Rectal smooth muscle tissue (tissue), 1 donor: Measurements from ENCODE around the gene LGALS1.
"Not testable (repeated sequence)": the region's sequence is repeated elsewhere in the genome, so short reads cannot be mapped to it uniquely, and the experiment has no call there.

Source experiments
- H3K27ac ChIP-seq: one replicate; pipeline ENCODE4 v1.7.0; 2013; ENCODE audit warnings: low read depth, low read length, inconsistent platforms
- H3K27me3 ChIP-seq: one replicate; pipeline ENCODE4 v1.7.0; 2013; ENCODE audit warnings: low read length; ENCODE audit not compliant: control insufficient read depth, insufficient read depth
- H3K36me3 ChIP-seq: one replicate; pipeline ENCODE4 v1.7.0; 2013; ENCODE audit warnings: low read length; ENCODE audit not compliant: control insufficient read depth, insufficient read depth
- H3K4me1 ChIP-seq: one replicate; pipeline ENCODE4 v1.7.0; 2013; ENCODE audit warnings: low read length; ENCODE audit not compliant: control insufficient read depth, insufficient read depth
- H3K4me3 ChIP-seq: one replicate; pipeline ENCODE4 v1.7.0; 2013; ENCODE audit warnings: low read length
- H3K9ac ChIP-seq: one replicate; pipeline ENCODE4 v1.7.0; 2013; ENCODE audit warnings: low read length

LGALS1 gene

GRCh38 chr22:37641561-37641949 lies 33.9 kb upstream of the LGALS1 start:
- Histone ChIP-seq H3K36me3 (no peaks in the 10 kb centered on the region), H3K9ac (no peak overlapping the region)

GRCh38 chr22:37643225-37643847 lies 32.1 kb upstream of the LGALS1 start:
- no peak overlapping the region for H3K4me3 ChIP-seq
- H3K9ac ChIP-seq, result no peak overlapping the region
- no peaks in the 10 kb centered on the region for H3K36me3 ChIP-seq
- H3K27me3 ChIP-seq, result no peaks in the 10 kb centered on the region
- H3K27ac ChIP-seq, result no peak overlapping the region
- H3K4me1 ChIP-seq, result peaks cover 3% of the 10 kb centered on the region

More at GRCh38 chr22:37641561-37641949, 33.9 kb upstream of the LGALS1 start:
- Histone ChIP-seq H3K4me1 (peaks cover 3% of the 10 kb centered on the region), H3K27ac (no peak overlapping the region), H3K4me3 (peak overlapping the region; percentile 45), H3K27me3 (no peaks in the 10 kb centered on the region)

- Histone ChIP-seq H3K27me3 (no peaks in the 10 kb centered on the region), H3K36me3 (peaks cover 11% of the 10 kb centered on the region), H3K4me3 (no peak overlapping the region), H3K4me1 (no peaks in the 10 kb centered on the region), H3K9ac (no peak overlapping the region), H3K27ac (no peak overlapping the region)
Measured at GRCh38 chr22:37647317-37647716, 28.1 kb upstream of the LGALS1 start.

- no peak overlapping the region for H3K27ac ChIP-seq
- no peaks in the 10 kb centered on the region for H3K4me1 ChIP-seq
- H3K9ac ChIP-seq, result no peak overlapping the region
- no peak overlapping the region for H3K4me3 ChIP-seq
- H3K27me3 ChIP-seq, result no peaks in the 10 kb centered on the region
- peaks cover 11% of the 10 kb centered on the region for H3K36me3 ChIP-seq
Measured at GRCh38 chr22:37647928-37648327, 27.5 kb upstream of the LGALS1 start.

- Histone ChIP-seq H3K36me3 (peaks cover 11% of the 10 kb centered on the region), H3K27ac (no peak overlapping the region), H3K9ac (no peak overlapping the region), H3K27me3 (no peaks in the 10 kb centered on the region), H3K4me1 (no peaks in the 10 kb centered on the region), H3K4me3 (no peak overlapping the region)
Measured at GRCh38 chr22:37650463-37651136, 24.8 kb upstream of the LGALS1 start.

GRCh38 chr22:37654563-37655251 lies 20.7 kb upstream of the LGALS1 start:
- Histone ChIP-seq H3K9ac (no peak overlapping the region), H3K36me3 (peaks cover 9% of the 10 kb centered on the region), H3K27ac (no peak overlapping the region), H3K4me1 (peaks cover 11% of the 10 kb centered on the region), H3K27me3 (no peaks in the 10 kb centered on the region), H3K4me3 (no peak overlapping the region)

- no peak overlapping the region for H3K27ac ChIP-seq
- peaks cover 16% of the 10 kb centered on the region for H3K4me1 ChIP-seq
- no peak overlapping the region for H3K4me3 ChIP-seq
- no peak overlapping the region for H3K9ac ChIP-seq
- H3K27me3 ChIP-seq, result no peaks in the 10 kb centered on the region
- peaks cover 4% of the 10 kb centered on the region for H3K36me3 ChIP-seq
Measured at GRCh38 chr22:37655252-37655563, 20.2 kb upstream of the LGALS1 start.

GRCh38 chr22:37656583-37656982 lies 18.9 kb upstream of the LGALS1 start:
- not testable (repeated sequence) for H3K4me3 ChIP-seq, H3K9ac ChIP-seq, H3K36me3 ChIP-seq, H3K27me3 ChIP-seq, H3K27ac ChIP-seq
- H3K4me1 ChIP-seq, result peaks cover 27% of the 10 kb centered on the region

- peak overlapping the region; percentile 89 for H3K27ac ChIP-seq
- H3K4me1 ChIP-seq, result peaks cover 30% of the 10 kb centered on the region
- no peaks in the 10 kb centered on the region for H3K36me3 ChIP-seq
- H3K4me3 ChIP-seq, result peak overlapping the region; percentile 80
- H3K27me3 ChIP-seq, result no peaks in the 10 kb centered on the region
- H3K9ac ChIP-seq, result peak overlapping the region; percentile 51
Measured at GRCh38 chr22:37657590-37658132, 17.8 kb upstream of the LGALS1 start.

- peak within 1 kb of the TSS; percentile 82 for H3K9ac ChIP-seq
- no peaks in the 10 kb centered on the region for H3K27me3 ChIP-seq
- H3K27ac ChIP-seq, result peak within 1 kb of the TSS; percentile 89
- peaks cover 30% of the 10 kb centered on the region for H3K4me1 ChIP-seq
- peak within 1 kb of the TSS; percentile 90 for H3K4me3 ChIP-seq
- H3K36me3 ChIP-seq, result no peaks in the 10 kb centered on the region
Measured at GRCh38 chr22:37658133-37659065, 17.0 kb upstream of the LGALS1 start, which contains the start of gene PDXP. TSS of gene PDXP (plus strand) at chr22:37658723. CDS start at chr22:37658783, 60 bp downstream.

GRCh38 chr22:37659066-37659896 lies 16.2 kb upstream of the LGALS1 start:
- peak overlapping the region; percentile 61 for H3K27ac ChIP-seq
- no peaks in the 10 kb centered on the region for H3K36me3 ChIP-seq
- H3K4me3 ChIP-seq, result peak overlapping the region; percentile 90
- H3K27me3 ChIP-seq, result no peaks in the 10 kb centered on the region
- peaks cover 30% of the 10 kb centered on the region for H3K4me1 ChIP-seq
- H3K9ac ChIP-seq, result peak overlapping the region; percentile 82
